ENCODE measurements around the gene SERPINA9. TPM values are rescaled to one million over a fixed set of nuclear protein-coding genes. Genes with fewer than 3 reads are reported as not detected.

SERPINA9 gene
- total RNA-seq, 1 experiment from 2014 or later = not detected

GRCh38 chr14:94462763-94463572 is 13.0 kb downstream of the SERPINA9 start:
- no peak for DNase-seq (ENCODE audit: low spot score)

DNA sequence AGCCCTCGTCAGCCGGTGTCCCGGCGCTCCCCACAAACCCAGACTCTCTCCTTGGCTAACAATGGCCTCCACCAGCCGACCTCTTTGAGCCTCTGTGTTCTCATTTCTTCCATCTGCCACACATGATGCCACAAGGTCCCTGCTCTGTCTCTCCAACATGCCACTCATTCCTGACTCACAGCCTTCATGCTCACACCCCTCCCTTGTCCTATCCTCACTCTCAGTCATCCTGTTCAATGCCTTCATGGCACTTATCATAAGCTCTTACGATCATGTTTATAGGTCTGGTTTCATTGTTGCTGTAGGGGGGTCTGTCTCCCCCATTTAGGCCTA is 13.8 kb downstream of the SERPINA9 start:
- DNase-seq (ENCODE audit: low spot score) = no peak

GRCh38 chr14:94461526-94462218 is 14.3 kb downstream of the SERPINA9 start:
- no peak for DNase-seq (ENCODE audit: low spot score)

GRCh38 chr14:94460631-94461416 is 15.2 kb downstream of the SERPINA9 start:
- DNase-seq (ENCODE audit: low spot score) = no peak

DNA sequence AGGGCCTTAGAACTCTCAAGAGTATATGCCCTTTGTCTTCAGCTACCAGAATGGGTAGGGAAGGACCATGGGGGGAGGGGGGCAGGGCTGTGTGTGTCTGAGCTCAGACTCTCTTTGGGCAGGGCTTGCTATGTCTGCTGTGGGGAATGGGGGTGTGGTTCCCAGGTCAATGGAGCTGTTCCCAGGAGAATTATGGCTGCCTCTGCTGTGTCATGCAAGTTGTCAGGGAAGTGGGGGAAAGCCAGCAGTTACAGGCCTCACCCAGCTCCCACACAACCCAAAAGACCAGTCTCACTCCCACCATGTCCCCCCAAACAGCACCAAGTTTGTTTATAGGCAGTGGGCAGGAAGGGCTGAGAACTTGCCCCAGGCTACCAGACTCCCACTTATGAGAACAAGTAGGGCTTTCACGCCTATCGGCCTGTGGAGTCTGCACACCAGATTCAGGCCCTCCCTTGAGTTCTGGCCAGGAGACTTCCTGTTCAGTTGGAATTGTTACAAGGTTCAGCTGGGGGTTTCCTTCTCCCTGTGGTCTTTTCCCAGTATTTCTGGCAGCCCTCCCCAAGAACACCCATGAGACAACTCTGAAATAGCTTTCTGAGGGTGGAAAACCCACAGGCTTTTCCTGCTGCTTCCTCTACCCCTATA is 17.3 kb downstream of the SERPINA9 start:
- peak; percentile 20 for DNase-seq (ENCODE audit: low spot score)

GRCh38 chr14:94458096-94458495 is 17.9 kb downstream of the SERPINA9 start:
- no peak for DNase-seq (ENCODE audit: low spot score)

GRCh38 chr14:94455928-94456327 is 20.1 kb downstream of the SERPINA9 start:
- no peak for DNase-seq (ENCODE audit: low spot score)

GRCh38 chr14:94451826-94452225 is 24.2 kb downstream of the SERPINA9 start:
- DNase-seq (ENCODE audit: low spot score) = no peak

DNA sequence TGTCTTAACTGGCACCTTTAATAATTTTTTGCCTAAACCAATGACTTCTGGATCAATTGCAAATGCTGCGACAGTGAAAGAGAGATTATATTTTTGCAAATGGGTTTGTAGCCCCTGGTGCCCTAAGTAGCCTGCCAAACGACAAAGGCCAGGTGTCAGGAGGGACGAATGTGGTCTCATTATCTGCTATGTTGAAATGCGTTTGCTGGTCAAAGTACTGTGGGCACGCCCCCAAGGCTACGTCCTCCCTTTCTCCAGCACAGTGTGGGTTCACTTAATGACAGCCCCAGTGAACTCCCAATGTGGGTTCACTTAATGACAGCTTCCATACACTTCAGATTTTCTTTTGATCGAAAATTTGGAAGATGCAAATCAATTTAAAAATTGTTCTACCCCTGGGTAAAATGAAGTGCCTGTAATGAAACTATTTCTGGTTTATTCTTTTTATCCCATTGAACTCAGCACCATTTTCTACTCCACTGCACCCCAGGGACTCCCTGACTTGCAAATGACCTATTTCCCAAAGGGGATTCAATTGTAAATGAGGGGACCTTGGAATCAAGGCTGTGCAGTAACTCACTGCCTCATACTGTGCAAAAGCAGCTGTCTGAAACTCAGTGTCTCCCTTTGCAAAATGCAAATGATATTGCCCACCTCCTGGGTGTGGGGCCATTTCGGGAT is 24.8 kb downstream of the SERPINA9 start:
- no peak for DNase-seq (ENCODE audit: low spot score)

DNA sequence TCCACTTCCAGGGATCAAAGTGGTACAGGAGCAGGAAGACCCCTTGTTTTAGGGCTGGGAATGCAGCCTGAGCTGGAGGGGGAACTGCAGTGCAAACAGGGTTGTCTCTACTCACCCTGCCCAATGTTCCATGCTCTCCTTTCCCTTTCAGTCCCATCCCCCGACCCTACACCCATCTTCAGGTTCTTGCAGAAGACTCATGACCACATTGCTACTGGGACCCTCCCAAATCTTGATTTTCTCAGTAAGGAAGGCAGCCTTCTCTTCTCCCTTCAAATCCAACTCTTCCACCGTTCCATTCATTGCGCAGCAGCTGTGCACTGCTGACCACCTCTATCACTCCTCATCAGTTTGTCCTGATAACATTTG is 25.3 kb downstream of the SERPINA9 start:
- DNase-seq (ENCODE audit: low spot score) = no peak

DNA sequence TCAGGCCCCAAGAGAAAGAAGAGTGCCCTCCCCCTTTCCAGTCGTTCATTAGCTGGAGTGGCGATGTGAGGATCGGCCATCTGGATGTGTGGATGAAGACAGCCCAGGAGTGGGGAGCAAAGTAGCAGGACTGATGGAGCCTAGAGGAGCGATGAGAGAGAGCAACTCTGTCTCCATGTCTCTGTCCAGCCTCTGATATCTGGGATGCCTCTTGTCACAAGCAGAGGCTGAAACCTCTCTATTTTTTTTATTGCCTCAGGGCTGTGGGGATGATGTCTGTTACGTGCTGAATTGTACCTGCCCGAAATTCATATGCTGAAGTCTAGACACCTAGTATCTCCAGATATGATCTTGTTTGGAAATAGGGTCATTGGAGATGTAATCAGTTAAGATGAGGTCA is 26.1 kb downstream of the SERPINA9 start:
- no peak for DNase-seq (ENCODE audit: low spot score)

DNA sequence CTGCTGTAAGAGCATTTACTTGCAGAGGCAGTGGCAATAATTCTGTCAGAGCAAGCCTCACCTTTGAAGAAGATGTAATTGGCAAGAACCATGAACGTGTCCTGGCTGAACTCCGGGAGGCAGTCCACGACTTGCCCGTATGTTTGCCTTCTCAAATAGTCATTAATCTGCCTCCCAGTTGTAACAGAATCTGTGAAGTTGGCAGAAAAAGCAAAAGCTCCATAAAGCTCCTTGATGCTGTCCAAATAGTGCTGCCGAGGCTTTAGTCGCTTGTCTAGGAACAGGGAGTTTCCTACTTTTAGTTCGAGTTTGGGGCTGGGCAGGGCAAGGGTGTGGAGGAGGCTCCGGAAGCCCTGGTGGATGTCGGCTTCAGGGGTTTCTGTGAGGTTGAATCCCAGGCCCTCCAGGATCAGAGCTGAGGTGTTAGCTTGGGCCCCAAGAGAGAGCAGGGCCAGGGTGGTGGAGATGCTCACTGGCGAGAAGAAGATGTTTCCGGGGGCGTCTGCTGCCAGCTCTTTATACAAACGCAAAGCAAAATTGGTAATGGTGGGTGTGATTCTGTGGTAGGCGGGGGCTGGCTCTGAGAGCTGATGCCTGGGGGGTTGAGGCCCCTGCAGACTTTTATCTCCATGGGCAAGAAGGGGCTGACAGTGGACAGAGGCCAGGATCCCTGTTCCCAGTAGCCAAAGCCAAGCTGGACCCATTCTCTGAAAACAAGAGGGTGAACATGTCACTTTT is 27.8 kb downstream of the SERPINA9 start:
- no peak for DNase-seq (ENCODE audit: low spot score)

DNA sequence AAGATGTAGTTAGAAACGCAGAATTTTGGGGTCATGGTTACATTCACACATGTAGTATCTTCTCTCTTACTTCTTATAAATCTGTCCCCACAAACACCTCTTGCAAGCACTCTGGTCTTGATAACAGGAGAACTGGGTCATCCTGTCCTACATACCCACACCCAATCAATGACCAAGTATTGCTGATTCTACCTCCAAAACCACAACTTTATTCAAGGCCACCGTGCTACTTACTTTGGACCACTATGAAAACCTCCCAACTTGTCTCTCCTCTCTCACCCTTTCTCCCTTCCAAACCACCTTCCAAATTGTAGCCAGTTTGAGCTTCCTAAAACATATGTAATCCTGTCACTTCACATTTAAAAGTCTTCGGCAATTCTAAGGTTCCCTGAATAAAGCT is 28.8 kb downstream of the SERPINA9 start:
- DNase-seq (ENCODE audit: low spot score) = no peak

GRCh38 chr14:94446126-94446525 is 29.9 kb downstream of the SERPINA9 start:
- no peak for DNase-seq (ENCODE audit: low spot score)

- DNase-seq (ENCODE audit: low spot score) = no peak
These were observed 31.0 kb downstream of the SERPINA9 start for GRCh38 chr14:94445003-94445402.

DNA sequence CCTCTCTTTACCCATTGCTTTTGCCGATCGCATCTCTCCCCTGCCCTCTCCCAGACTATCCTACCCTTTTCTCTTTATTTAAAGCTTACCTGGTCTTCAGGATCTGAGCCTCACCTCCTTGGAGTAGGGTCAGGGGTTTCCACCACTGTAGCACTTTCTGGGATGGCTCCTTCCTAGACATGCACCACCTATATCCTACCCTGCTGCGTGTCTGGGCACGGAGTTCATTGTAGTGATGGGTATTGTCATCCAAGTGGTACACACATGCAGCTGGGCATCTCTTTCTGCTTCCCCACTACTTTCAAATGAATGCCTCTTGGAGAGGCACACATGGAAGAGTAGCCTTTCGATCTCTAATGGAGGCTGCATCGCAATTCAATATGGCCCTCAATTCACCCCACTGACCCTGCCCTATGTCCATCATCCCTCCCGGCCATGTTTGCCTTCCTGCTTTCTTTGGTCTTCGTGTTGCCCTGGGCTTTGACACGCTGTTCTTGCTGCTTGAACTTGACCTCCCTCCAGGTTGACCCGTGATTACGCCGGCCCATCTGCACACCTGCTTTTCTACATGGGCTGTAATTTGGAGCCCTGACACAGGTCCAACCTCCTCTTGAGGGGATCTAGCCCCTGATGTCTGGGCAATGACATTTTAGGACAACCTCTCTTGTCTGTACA is 34.3 kb downstream of the SERPINA9 start:
- no peak for DNase-seq (ENCODE audit: low spot score)

- DNase-seq (ENCODE audit: low spot score) = no peak
These were observed 34.9 kb downstream of the SERPINA9 start for GRCh38 chr14:94441130-94441529.

DNA sequence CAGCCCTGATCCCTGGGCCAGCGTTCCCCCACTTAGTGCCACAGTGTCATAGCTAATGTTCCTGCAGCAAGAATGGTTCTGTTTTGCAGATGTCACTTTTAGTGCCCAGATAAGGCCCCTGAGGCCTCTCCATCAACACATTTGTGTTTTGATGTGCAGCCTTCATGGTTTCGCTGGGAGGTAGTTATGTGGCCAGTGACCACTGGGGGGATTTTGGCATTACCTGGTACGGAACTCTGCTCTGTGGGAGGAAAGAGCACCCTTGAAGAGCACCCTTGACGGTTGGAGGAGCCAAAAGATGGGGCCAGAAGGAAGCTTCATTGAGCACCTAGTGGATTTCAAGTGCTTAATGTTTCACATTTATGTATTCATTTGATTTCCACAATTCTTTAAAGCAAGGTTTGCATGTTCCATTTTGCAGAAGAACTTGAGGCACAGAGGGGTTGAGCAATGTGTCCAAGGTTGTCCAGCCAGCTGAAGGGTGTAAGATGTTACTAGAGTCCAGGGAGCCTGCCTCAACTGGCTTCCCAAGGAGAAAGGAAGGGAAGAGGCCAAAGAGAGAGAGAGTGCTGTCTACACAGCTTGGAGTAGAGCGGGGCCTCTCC is 36.4 kb downstream of the SERPINA9 start:
- DNase-seq (ENCODE audit: low spot score) = no peak

- no peak for DNase-seq (ENCODE audit: low spot score)
These were observed 47.4 kb downstream of the SERPINA9 start for GRCh38 chr14:94428610-94429009.
